HG03175 (cell line): ENCODE data around the gene FLACC1.

Experiments
- ATAC-seq: cut with Tn5 transposase; IDR thresholded peaks from one replicate; pipeline ENCODE4 v1.9.1; 2021; ENCODE audit warnings: mild to moderate bottlenecking, moderate library complexity; ENCODE audit not compliant: unreplicated experiment

Gene FLACC1

GRCh38 chr2:201280191-201281040 is 76.7 kb downstream of the FLACC1 start:
- no peak for ATAC-seq

GRCh38 chr2:201279079-201279478 is 78.1 kb downstream of the FLACC1 start:
- ATAC-seq: no peak

GRCh38 chr2:201276511-201276910 is 80.6 kb downstream of the FLACC1 start:
- ATAC-seq: no peak

DNA sequence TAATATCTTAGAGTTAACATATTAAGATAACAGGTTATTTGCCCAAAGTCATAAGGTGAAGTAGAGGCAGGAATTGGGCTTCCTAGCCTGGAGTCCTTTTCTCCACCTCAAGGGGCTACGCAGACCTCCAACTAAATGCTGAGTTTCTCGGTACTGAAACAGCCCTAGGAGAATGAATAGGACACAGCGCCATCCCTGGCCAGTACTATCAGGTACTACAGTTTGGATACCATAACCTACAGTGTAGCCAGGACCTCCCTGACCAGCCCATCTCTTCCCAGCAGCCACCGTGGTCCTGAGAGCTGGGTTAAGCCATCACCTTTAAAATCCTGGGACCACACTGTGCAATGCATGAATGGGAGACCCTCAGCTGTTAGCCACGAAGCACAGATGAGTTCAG is 81.2 kb downstream of the FLACC1 start:
- ATAC-seq: no peak

- no peak for ATAC-seq
Measured at GRCh38 chr2:201275069-201275468, 82.1 kb downstream of the FLACC1 start.

- ATAC-seq: no peak
Measured at GRCh38 chr2:201273330-201273983, 83.7 kb downstream of the FLACC1 start.

DNA sequence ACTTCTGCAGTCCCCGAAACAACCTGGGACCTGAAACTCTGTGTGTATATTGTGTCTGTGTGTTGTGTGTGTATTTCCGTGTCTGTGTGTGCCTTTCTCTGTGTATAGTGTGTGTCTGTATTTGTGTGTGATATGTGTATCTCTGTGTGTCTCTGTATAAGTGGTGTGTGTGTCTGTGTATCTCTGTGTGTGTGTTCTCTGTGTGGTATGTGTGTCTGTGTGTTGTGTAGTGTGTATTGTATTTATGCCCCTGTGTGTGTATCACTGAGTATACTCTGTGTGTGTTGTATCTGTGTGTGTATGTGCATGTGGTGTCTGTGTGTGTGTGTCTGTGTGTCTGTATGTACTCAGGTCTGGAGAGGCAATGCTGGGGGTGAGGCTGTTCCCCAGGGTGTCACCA is 85.2 kb downstream of the FLACC1 start:
- ATAC-seq: no peak

GRCh38 chr2:201270293-201271001 is 86.7 kb downstream of the FLACC1 start:
- no peak for ATAC-seq

- ATAC-seq: no peak
Measured at GRCh38 chr2:201269764-201270163, 87.4 kb downstream of the FLACC1 start.

GRCh38 chr2:201267278-201268030 is 89.7 kb downstream of the FLACC1 start:
- no peak for ATAC-seq

- no peak for ATAC-seq
Measured at GRCh38 chr2:201266629-201267028, 90.5 kb downstream of the FLACC1 start.

DNA sequence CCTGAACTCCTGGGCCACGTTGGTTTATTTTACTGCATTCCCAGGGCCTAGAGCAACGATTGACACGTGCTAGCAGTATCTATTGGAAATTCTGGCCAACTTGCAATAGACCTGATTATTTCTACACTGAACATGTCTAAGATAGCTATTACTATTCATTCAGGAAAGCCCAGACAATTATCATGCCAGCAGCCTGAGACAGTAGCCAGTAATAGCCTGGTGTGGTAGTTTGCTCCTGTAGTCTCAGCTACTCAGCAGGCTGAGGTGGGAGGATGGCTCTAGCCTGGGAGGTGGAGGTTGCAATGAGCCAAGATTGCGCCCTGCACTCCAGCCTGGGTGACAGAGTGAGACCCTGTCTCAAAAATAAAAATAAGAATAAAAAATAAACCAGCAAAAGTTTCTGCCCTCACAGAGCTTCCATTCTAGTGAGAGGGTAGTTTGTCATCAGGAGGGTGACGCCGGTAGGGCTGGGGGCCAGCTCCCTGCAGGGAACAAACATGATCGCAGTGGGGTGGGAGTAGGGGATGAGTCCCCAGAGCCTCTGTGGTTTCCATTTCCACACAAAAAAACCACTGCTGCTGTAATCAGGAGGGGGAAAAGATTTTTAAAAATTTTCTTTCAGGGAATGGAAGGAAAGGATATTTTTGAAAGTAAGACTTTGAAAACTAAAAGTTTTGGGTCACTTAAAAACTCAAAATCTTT is 92.5 kb downstream of the FLACC1 start:
- no peak for ATAC-seq

DNA sequence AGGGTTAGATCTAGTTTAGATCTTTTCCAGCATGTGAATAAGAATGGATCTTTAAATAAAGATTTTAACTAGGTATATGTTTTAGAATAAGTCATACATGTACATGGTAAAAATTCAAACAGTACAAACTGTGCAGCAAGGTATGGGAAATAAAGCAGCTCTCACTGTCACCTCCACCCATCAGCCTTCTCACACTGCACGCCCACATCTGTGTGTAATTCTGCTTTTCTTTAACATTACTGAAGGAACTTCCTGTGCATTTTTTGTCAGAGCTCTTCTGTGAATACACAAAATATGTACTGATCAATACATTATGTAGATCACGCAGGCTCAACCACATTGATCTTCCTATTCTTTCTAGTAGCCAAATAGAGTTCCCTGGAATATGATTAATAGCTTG is 93.4 kb downstream of the FLACC1 start:
- ATAC-seq: no peak

DNA sequence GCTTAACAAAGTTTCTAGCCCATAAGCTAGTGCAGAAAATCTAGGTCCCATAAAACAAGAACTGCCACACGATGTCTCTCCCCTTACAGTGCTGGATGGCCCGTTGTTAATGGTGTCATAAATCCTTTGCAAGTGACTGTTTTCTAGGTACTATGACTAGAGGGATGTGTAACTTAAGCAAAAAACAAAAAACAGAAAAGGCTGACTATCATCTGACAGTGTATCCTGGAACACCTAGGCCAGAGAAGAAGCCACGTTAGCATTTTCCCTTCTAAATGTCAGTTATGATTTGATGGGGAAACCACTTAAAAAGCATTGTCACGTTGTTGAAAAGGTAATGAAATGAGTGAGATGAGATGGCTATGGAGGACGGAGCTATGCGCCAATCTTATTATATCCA is 94.4 kb downstream of the FLACC1 start:
- no peak for ATAC-seq

DNA sequence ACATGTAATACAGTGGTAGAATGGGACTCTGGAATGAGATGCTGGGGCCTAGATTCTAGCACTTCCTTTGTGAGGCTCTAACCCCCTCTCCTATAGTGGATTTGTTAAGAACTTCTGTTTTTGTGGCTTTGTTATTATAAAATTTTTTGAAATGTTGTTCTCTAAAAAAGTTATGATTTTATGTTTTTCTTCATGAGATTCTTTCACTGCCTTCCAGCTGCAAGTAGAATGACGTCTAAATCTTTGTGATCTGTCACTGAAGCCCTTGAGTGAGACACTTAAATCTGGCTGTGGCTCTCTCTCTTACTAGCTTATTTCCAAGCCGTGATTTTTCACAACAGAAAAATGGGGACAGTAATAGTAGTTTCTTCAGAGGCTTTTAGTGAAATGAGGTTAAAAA is 95.2 kb downstream of the FLACC1 start:
- ATAC-seq: no peak

DNA sequence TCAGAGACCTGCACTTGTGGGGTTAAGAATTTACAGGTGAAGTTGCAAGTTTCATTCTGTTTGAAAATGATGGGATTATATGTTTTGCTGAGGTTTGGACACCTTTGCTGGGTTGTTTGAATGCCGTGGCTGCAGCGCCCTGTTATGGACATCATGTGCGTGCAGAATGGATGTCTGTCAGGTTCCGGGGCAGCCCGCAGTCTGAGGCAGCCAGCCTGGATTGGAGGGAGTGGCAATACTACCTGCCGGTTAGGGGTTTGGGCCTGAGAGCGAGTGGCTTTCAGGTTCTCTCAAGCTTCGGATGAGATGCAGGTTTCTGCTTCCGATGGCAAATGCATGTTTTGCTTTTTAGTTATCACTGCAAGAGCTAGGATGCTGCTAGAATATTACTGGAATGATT is 95.7 kb downstream of the FLACC1 start:
- no peak for ATAC-seq

DNA sequence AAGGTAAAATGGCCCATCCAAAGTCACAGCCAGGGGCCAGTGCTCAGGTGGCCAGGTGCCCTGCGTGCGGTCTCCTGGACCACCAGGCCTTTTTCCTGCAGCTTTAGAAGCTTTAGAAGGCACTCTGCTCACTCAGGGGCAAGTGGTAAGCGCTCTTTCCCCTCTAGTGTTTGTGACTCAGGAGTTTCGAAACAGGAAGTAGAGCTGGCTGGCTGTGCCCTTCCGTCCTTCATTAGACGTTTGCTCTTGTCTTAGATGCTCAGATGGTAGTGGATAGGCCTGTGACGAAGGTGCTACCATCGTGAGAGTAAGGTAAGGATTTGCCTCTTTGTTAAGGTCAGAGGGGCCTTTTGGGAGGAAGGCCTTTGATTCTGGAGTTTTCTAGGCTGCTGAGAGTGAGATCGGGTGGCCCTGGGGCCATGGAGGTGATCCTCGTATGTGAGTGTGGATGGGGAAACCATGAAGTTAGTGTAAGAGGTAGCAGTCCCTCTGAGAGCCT is 96.8 kb downstream of the FLACC1 start, which contains the start of gene CASP8:
TSS of gene CASP8 (plus strand) at position 235 of the 499 bp plus-strand sequence. CDS start 5,951 bp downstream, outside the sequence.
- ATAC-seq: peak; percentile 39

GRCh38 chr2:201258666-201259615 is 98.2 kb downstream of the FLACC1 start:
- peak; percentile 9 for ATAC-seq
